ENCODE data around the gene CD101. TPM values are rescaled to one million over a fixed set of nuclear protein-coding genes. Genes with fewer than 3 reads are reported as not detected.

CD101 gene
- total and polyA plus RNA-seq, 2 of the 8 experiments (the other 6 are each of a cell fraction or from before 2014, with no cell fraction given): 1.1 to 1.2 TPM

GRCh38 chr1:117067533-117068370, 66.2 kb downstream of the CD101 start (continued):
- TF ChIP-seq MAFK (IDR thresholded peaks at IDR 0.05; ENCODE audit: low read depth, low read length): no peak
- TF ChIP-seq BRCA1 (IDR thresholded peaks at IDR 0.05; ENCODE audit: low read depth, low read length): no peak
- no peak for TF ChIP-seq JUND (IDR thresholded peaks at IDR 0.05; ENCODE audit: low read length)
- TF ChIP-seq, protein P1, sequence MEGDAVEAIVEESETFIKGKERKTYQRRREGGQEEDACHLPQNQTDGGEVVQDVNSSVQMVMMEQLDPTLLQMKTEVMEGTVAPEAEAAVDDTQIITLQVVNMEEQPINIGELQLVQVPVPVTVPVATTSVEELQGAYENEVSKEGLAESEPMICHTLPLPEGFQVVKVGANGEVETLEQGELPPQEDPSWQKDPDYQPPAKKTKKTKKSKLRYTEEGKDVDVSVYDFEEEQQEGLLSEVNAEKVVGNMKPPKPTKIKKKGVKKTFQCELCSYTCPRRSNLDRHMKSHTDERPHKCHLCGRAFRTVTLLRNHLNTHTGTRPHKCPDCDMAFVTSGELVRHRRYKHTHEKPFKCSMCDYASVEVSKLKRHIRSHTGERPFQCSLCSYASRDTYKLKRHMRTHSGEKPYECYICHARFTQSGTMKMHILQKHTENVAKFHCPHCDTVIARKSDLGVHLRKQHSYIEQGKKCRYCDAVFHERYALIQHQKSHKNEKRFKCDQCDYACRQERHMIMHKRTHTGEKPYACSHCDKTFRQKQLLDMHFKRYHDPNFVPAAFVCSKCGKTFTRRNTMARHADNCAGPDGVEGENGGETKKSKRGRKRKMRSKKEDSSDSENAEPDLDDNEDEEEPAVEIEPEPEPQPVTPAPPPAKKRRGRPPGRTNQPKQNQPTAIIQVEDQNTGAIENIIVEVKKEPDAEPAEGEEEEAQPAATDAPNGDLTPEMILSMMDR (IDR thresholded peaks at IDR 0.05; ENCODE audit: control extremely low read depth in 1 of 3, insufficient read depth in 1 of 3, low read depth in 1 of 3, low read length in 3 of 3): peak; percentile 57 to 80 (median 67)
- TF ChIP-seq, protein P2, sequence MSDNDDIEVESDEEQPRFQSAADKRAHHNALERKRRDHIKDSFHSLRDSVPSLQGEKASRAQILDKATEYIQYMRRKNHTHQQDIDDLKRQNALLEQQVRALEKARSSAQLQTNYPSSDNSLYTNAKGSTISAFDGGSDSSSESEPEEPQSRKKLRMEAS (IDR thresholded peaks at IDR 0.05): no peak
- TF ChIP-seq GABPA (IDR thresholded peaks at IDR 0.05; ENCODE audit: borderline replicate concordance, insufficient read depth, low read length): no peak
- TF ChIP-seq CBX8 (IDR thresholded peaks at IDR 0.05; ENCODE audit: borderline replicate concordance, low read depth, low read length): no peak
- no peak for TF ChIP-seq KDM1A (IDR thresholded peaks at IDR 0.05; ENCODE audit: borderline replicate concordance, low read length)
- TF ChIP-seq GTF2F1 (IDR thresholded peaks at IDR 0.05; ENCODE audit: borderline replicate concordance, low read depth, low read length): no peak
- no peak for TF ChIP-seq RFX5 (IDR thresholded peaks at IDR 0.05; ENCODE audit: borderline replicate concordance, low read depth, low read length)
- TF ChIP-seq BACH1 (IDR thresholded peaks at IDR 0.05; ENCODE audit: low read length): no peak
- no peak for TF ChIP-seq ASH2L (IDR thresholded peaks at IDR 0.05; ENCODE audit: low read length)
